DND-41 (cell line): ENCODE measurements around the gene ATXN2L.

Source experiments
- ATAC-seq: fragments of 200-7000 bp; cut with Tn5 transposase; 3 replicates; pipeline ENCODE4 v1.9.1; 2021; ENCODE audit warnings: low read depth; ENCODE audit not compliant: insufficient read depth
- DNase-seq: peaks from one replicate; pipeline ENCODE4 v3.0.0-alpha.2; 2020
- H2AFZ ChIP-seq: 2 replicates; pipeline ENCODE4 v1.6.0; 2012; ENCODE audit warnings: low read depth, low read length
- H3K27ac ChIP-seq: 2 replicates; pipeline ENCODE4 v1.5.1; 2012; ENCODE audit warnings: low read length, inconsistent platforms
- H3K27me3 ChIP-seq: fragments of 200-600 bp; sonication (generic); 2 replicates; pipeline ENCODE4 v1.6.0; 2012; ENCODE audit warnings: low read length, mild to moderate bottlenecking, inconsistent platforms; ENCODE audit not compliant: insufficient read depth, poor library complexity
- H3K36me3 ChIP-seq: 2 replicates; pipeline ENCODE4 v1.5.1; 2012; ENCODE audit warnings: low read length, inconsistent platforms; ENCODE audit not compliant: insufficient read depth
- H3K4me1 ChIP-seq: 2 replicates; pipeline ENCODE4 v1.5.1; 2012; ENCODE audit warnings: mild to moderate bottlenecking, low read length; ENCODE audit not compliant: insufficient read depth
- H3K4me2 ChIP-seq: 2 replicates; pipeline ENCODE4 v1.6.0; 2012; ENCODE audit warnings: mild to moderate bottlenecking, moderate library complexity, low read length, inconsistent platforms; ENCODE audit not compliant: insufficient read depth
- H3K4me3 ChIP-seq, 2 experiments: fragments of 200-600 bp in 1 of 2; shearing (Covaris generic) in 1 of 2; 2 replicates each; pipeline ENCODE4 v1.5.1; 2012 to 2016; ENCODE audit warnings: inconsistent platforms in 2 of 2, low read length in 2 of 2, mild to moderate bottlenecking in 2 of 2, low read depth in 1 of 2, moderate library complexity in 1 of 2
- H3K79me2 ChIP-seq: 2 replicates; pipeline ENCODE4 v1.6.0; 2012; ENCODE audit warnings: low read length, inconsistent platforms; ENCODE audit not compliant: insufficient read depth
- H3K9ac ChIP-seq: 2 replicates; pipeline ENCODE4 v1.6.0; 2012; ENCODE audit warnings: low read depth, mild to moderate bottlenecking, inconsistent platforms, low read length, moderate library complexity
- H3K9me3 ChIP-seq: 2 replicates; pipeline ENCODE4 v1.5.1; 2012; ENCODE audit warnings: low read length, moderate library complexity, mild to moderate bottlenecking, inconsistent platforms; ENCODE audit not compliant: insufficient read depth, severe bottlenecking
- H4K20me1 ChIP-seq: 2 replicates; pipeline ENCODE4 v1.6.0; 2012; ENCODE audit warnings: low read length; ENCODE audit not compliant: insufficient read depth
- CTCF ChIP-seq: IDR thresholded peaks from 2 replicates; pipeline ENCODE4 v1.5.1; 2012; ENCODE audit warnings: borderline replicate concordance, low read length, moderate library complexity, mild to moderate bottlenecking; ENCODE audit not compliant: poor library complexity, severe bottlenecking; ENCODE audit errors: extremely low read depth
- EZH2 ChIP-seq: IDR thresholded peaks from 3 replicates; pipeline ENCODE4 v1.6.1; 2012; ENCODE audit warnings: borderline replicate concordance, low read depth, mild to moderate bottlenecking, moderate library complexity, low read length, inconsistent platforms; ENCODE audit not compliant: severe bottlenecking

The ATXN2L gene

GRCh38 chr16:28877655-28878000 lies 54.8 kb downstream of the ATXN2L start:
- H3K27ac ChIP-seq, result no peak overlapping the region
- no peak overlapping the region for H3K9ac ChIP-seq
- DNase-seq (no peak), ATAC-seq (no peak)
- peaks cover 23% of the 10 kb centered on the region for H3K4me1 ChIP-seq
- H3K4me2 ChIP-seq, result peak overlapping the region; percentile 74; the same call in 1 of the 2 replicates
- no peak overlapping the region for H3K4me3 ChIP-seq
- no peak for TF ChIP-seq EZH2
- no peak for TF ChIP-seq CTCF
- no peak overlapping the region for H2AFZ ChIP-seq
- no peaks in the 10 kb centered on the region for H3K27me3 ChIP-seq
- peaks cover 20% of the 10 kb centered on the region for H3K36me3 ChIP-seq
- no peaks in the 10 kb centered on the region for H3K9me3 ChIP-seq
- peaks cover 7% of the 10 kb centered on the region for H3K79me2 ChIP-seq
- H4K20me1 ChIP-seq, result no peaks in the 10 kb centered on the region

GRCh38 chr16:28878083-28878926 lies 55.5 kb downstream of the ATXN2L start, which contains the start of gene ATP2A1:
ATP2A1 (plus strand) TSS chr16:28878488; CDS start chr16:28878672, 184 bp downstream.
- Histone ChIP-seq H3K27ac (peak within 1 kb of the TSS; percentile 64), H3K4me1 (peaks cover 23% of the 10 kb centered on the region), H3K9ac (peak within 1 kb of the TSS; percentile 75), H4K20me1 (no peaks in the 10 kb centered on the region), H3K9me3 (no peaks in the 10 kb centered on the region), H3K36me3 (peaks cover 14% of the 10 kb centered on the region), H3K27me3 (no peaks in the 10 kb centered on the region), H3K4me2 (peak within 1 kb of the TSS; percentile 74), H3K79me2 (peaks cover 7% of the 10 kb centered on the region), H3K4me3 (peak within 1 kb of the TSS; percentile 65 to 68; a peak in 3 of 4 replicates), H2AFZ (peak within 1 kb of the TSS; percentile 89)
- TF ChIP-seq EZH2 (no peak), CTCF (no peak)
- ATAC-seq, result no peak
- DNase-seq, result no peak

- H3K27ac ChIP-seq, result peak overlapping the region; percentile 64
These were observed 56.6 kb downstream of the ATXN2L start for GRCh38 chr16:28879261-28879840.

More at GRCh38 chr16:28879261-28879840, 56.6 kb downstream of the ATXN2L start:
- Histone ChIP-seq H3K9me3 (no peaks in the 10 kb centered on the region), H3K79me2 (peaks cover 7% of the 10 kb centered on the region), H2AFZ (peak overlapping the region; percentile 89), H3K4me1 (peaks cover 23% of the 10 kb centered on the region), H3K27me3 (no peaks in the 10 kb centered on the region), H3K9ac (peak overlapping the region; percentile 75), H3K4me3 (peak overlapping the region; percentile 65 to 68), H3K36me3 (peaks cover 4% of the 10 kb centered on the region), H4K20me1 (no peaks in the 10 kb centered on the region), H3K4me2 (peak overlapping the region; percentile 74)
- ATAC-seq, result peak; percentile 52
- DNase-seq, result no peak
- TF ChIP-seq EZH2 (no peak), CTCF (no peak)
